IPS-NIHi7 (cell line): ENCODE measurements around the gene OSBPL2.

ENCODE experiments used
- DNase-seq: peaks from one replicate; pipeline ENCODE4 v3.0.0; 2012; ENCODE audit warnings: mixed read lengths; ENCODE audit errors: extremely low spot score

Gene OSBPL2

DNA sequence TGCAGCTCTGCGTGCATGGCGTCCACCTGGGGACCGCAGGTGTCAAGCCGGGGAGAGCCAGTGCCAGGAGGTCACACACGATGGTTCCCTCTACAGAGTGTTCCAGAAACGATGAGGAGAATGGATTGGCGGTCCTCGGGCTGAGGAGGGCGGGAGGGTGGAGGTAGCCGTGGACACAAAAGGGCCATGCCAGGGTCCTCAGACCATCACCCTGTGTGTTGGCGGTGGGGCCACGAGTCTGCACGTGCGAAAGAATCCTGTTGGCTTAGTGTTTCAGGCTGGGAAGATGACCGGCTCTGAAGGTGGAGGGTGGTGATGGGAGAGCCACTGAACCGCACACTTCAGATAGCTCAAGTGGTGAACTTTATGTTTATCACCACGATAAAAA is 31.9 kb upstream of the OSBPL2 start:
- DNase-seq = no peak

DNA sequence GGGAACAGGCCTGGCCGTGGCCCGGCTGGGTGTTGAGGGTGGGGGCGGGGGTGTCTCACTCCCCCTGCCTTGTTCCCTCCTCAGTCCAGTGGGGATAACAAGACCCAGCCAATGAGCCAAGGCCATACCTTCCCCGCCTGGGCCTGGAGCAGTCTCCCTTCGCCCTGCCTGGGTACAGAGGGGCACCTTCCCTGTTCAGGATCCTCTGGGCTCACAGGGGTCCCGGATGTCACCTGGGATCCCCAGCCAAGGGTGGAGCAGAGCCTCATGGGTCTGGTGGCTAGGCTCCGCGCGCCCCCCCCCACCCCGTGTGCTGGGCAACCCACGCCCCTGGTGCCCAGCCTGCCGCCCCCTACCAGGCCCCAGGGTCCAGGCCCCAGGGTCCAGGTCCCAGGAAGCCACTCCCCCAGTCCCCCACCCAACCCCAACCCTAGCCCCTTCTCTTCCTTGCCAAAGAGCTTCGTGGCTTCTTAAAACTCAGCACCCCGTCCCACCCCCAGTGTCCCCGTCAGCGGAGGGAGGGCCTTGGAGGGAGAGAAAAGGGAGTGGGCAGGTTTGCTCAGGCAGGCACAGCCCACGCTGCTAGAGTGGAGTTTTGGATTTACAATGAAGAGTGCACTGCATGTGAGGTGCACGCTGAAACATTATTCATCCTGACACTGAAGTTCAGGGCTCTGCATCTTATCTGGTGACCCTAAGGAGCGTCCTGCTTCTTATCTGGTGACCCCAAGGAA is 30.1 kb upstream of the OSBPL2 start:
- no peak for DNase-seq

DNA sequence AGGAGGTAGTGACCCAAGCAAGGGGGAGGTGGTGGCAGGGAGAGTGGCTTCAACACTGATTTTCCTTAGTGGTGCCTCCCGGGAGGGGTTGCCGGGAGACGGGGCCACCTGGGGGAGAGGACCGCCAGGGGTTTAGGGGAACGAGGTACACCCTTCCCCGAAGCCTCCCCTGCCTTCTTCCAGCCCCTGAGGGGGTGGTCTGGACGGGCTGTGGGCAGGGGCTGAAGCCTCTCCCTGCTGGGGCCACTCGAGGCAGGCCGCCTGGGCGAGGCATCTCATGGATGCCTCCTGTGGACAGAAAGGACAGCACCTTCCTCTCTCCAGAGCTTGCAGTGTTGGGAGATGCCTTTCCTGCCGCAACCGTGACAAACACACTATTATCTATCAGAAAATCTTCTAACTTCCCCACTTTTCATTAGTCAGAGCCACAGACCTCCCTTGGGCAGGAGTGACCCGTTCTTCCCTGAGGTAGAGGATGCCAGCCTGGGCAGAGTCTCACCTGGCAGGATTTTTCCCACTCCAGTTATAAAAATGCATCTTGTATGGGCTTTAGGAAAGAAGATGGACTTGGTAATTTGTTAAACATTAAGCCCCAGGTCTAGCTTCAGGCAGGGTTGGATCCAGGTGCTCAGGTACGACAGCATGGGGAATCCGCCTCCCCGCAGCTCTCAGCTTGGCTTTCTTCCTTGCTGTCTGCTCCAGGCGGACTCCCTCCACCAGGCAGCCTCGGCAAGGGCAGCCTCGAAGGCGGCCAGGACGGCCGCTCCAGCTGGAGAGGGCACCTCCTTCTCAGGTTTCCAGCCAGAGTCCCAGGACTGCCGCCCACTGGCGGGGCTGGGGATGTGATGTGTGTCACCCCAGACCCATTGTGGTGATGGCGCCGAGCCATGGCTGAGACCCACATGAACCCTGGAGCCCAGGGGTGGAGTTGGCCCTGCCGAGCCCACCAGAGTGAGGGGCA is 29.2 kb upstream of the OSBPL2 start:
- peak; percentile 91 for DNase-seq

DNA sequence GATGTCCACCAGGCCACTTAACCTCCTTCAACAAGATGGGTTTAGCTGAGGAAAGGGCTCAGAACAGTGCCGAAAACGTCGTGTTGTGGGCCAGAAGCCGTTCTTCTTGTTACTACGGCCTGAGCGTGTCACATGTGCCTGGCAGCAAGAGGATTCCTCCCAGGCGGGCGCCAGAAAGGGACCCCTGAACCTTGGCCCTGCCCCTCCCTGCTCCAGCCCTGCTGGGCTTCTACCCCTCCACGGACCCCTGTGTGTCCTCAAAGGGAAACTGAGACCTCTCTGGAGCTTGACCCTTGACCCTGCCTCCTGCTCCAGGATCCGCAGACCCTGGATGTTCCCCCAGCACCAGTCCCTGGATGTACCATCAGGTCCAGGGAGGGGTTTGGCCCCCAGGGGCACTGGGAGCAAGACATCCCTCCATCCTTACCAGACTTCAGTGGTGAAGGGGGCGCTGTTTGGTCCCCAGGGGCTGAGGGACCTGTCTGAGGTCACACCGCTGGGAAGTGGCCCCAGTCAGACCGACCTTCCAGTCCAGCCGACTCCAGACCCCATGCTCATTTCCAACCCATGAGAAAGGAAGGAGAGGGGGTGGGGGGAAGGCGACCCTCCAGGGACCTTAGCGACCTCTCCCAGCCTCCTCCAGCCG is 28.3 kb upstream of the OSBPL2 start:
- DNase-seq = no peak

DNA sequence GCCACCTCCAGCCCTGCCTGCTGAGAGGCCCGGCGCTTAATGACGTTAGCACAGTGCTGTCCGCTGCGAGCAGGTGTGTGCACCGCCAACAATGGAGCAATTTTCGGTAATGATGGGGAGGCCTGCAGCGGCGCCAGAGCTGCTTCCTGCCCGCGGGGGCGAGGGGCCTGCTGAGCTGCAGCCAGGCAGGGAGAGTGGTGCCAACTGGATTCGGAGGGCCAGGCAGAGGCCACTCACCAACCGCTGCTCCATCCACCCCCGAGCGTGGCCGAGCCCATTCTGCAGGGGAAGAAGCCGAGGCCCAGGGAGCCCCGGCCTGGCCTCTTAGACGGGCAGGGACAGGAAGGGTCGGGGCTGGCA is 27.8 kb upstream of the OSBPL2 start:
- DNase-seq = no peak

GRCh38 chr20:62211216-62211615 is 27.1 kb upstream of the OSBPL2 start:
- DNase-seq = no peak

DNA sequence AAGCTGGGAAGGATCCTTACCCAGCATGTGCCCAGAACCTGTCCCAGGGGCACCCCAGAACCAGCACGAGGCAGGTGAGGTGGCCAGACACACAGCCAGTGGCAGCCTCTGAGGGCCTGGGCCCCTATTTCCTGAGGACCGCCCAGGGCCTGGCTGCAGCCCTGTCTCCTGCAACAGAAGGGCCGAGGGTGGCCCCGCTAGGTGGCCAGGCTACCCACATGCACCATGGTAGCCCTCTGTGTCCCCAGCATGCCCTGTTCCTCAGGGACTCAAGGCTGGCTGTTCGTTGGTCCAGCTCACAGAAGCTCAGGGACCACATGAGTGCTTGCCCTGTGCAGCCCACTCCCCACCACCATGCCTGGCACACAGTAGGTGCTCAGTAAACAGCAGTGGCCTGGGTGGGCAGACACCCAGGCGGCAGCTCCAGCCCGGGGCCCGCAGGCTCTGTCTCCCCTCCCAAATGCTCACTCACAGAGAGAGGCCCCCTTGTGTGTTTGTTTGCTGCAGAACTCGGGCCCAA is 26.5 kb upstream of the OSBPL2 start:
- no peak for DNase-seq

DNA sequence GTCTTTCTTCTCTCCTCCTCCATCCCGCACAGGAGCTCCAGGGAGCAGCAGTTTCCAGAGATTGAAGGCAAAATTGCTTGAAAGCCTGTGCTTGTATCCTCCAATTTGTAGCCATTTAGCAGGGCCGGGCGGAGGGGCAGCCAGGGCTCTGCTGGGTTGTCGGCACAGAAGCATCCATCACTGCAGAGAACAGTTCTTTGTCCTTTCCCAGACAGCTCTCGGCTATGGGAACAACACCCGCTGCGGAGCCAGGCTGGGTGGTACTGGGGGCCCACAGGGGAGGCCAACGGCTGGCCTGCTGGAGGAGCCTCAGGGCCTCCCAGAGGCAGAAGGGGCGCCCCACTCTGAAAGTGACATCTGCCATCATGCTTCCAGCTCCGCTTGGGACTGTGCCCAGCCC is 26.0 kb upstream of the OSBPL2 start:
- DNase-seq = no peak

DNA sequence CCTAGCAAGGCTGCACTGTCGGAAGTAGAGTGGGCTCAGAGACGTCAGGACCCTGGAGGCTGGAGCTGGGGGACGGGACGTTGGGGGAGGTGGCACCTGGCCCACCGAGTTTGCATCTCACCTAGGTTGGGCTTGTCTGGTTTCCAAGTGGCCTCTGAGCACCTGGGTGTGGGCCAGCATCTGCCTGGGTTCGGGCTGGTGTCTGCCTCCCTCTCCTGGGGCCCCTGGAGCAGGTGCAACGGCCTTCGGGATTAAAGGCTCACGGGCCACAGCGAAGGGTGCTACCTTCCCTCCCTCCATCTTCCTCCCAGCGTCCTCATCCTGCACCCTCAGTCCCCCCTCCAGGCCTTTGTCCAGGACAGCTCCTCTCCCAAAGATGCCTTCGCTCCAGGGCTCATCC is 24.3 kb upstream of the OSBPL2 start:
- DNase-seq = no peak

DNA sequence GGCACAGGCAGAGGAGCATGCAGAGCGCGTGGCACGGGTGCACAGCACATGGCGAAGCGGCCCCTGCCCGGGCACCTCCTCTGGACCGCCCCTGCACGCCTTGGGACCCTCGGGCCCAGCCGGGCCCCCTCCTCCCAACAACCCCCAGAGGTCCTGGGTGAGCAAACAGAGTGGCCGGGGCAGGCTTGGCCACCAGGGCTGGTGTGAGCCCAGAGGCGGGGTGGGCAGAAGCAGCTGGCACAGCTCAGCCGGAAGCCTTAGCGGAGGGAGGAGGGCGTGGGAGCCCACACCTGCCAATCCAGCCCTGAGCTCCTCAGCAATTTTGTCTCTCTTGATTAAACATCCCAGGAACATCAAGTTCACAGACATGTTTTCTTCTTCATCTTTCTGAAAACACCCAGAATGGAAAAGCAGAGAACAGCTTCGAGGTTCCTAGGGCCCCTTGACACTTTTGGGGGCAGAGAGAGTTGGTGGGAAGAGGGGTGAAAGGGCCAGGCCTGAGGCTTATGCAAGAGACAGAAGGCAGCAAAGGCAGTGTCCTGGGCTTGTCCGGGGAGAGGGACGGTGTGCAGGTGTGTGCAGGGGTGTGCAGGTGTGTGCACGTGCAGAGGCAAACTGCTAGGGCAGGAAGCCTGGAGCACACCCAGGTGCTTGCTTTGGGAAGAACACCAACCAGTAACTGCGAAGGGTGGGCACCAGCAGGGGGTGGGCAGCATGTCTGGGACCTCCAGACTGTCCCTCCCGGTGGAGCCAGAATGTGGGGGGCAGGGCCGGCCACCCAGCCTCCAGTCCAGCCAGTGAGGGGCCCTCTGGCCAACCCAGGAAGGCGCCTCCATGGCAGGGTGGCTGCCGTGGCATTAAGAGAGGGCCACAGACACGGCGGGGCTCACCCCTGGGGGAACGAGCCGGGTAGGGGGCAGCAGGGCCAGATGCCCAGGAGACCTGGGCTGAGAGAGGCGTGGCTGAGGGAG is 23.0 kb upstream of the OSBPL2 start:
- DNase-seq = no peak

DNA sequence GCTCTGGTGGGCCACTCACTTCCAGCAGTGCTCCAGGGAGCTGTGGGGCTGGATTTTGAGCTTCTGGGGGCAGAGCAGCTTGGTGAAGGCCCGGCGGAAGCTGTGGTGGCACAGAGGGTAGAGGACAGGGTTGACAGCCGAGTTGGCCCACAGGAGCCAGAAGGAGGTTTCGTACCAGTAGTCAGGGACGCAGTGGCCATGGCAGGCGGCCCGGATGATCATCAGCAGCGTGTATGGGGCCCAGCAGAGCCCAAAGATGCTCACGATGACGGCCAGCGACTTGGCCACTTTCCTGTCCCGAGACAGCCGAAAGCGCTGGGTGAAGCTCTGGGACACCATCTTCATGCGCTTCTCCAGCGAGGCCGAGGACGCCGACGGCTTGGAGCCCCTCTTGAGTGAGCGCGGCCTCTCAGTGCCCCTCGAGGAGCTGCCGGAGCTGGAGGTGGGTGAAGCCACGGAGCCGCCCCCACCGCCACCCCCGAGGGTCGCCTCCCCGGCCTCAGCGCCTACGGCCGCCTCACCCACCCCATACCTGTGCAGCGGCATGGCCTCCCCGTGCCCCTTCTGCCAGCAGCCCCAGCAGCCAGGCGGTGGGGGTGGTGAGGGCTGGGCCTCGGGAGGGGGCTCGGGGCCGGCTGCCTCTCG is 22.2 kb upstream of the OSBPL2 start:
- DNase-seq = no peak

GRCh38 chr20:62216636-62217566 is 21.4 kb upstream of the OSBPL2 start:
- DNase-seq = no peak

DNA sequence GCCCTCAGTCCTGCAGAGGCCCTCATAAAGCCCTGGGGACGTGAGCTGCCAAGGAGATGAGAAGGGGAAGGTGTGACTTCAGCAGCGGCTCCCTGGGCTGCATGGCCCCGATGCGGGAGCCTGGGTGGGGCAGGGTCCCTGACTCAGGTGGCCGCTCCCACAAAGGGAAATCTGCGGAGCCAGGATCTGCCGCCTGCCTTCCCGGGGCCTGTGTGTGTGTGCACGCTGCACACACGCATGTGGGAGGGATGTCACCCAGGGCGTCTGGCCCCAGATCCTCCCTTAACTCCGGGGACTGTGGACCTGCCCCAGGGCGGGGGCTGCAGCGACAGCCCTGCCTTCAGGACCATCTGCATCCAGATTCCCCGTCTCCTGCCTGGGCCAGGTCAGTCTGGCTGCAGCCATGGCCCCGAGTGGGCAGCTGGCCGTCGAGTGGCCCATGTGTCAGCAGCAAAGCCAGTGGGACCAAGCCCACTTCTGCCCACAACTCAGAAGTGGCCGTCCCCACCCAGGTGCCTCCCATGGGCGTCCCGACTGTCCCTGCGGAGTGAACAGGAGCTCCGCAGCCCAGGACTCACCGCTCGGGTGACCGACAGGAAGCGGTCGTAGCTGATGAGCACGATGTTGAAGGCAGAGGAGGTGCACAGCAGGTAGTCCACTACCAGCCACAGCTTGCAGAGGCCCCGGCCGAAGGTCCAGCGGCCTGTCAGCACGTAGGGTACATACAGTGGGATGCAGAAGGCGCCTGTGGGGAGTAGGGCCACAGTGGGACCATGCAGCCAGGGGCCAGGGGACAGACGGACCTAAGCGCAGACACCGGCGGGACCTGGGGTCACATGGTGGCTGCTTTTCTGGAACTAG is 20.2 kb upstream of the OSBPL2 start:
- DNase-seq = no peak

- DNase-seq = no peak
Measured at GRCh38 chr20:62219101-62219991, 19.0 kb upstream of the OSBPL2 start.

GRCh38 chr20:62219992-62220665 is 18.2 kb upstream of the OSBPL2 start, which contains the start of gene HRH3:
Gene HRH3, minus strand, starts transcription at chr20:62220278. Its CDS starts 308 bp downstream, at chr20:62219970.
- peak; percentile 93 for DNase-seq

DNA sequence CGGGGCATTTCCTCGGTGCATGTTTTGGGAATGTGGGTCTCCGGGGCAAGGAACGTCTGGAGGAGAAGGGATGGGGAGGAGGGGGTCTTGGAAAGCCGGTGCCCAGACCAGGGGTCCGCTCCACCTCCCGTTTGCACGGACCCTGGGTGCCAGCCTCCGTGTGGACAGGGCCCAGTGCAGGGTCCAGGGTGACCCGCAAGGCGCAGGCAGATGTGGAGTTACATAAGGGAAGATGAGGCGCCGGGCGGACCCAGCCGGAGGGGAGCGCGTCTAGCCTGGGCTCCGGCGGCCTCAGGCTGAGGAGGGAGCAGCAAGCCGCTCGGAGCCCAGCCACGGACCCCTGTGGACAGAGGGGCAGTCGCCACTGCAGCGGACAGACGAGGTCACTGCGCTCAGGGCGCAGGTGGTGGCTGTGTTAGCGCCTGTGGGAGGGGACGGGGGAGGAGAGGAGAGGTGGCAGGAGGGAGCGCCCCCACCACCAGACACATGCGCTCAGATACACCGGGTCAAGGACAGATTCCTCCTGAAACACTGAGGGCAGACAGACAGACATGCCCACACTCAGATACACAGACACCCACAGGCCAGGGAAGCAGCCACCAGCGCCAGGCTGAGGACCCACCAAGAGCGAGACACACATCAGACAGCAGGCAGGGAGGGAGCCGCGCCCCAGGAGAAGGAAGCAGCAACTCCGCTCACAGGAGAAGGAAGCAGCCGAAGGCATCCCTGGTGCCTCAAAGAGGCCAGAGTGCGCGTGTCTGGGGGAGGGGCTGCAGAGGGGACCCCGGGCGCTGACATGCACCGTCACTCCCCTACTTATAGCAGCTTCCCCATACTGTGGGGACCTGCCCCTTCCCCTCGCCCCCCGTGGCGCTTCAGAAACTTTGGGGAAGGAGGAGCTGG is 17.4 kb upstream of the OSBPL2 start:
- no peak for DNase-seq
